ENCODE data around the gene SLC22A25.

GRCh38 chr11:63244862-63245261 is 1.5 kb upstream of the SLC22A25 start:
- TF ChIP-seq POLR2A (IDR thresholded peaks at IDR 0.05) = no peak
- TF ChIP-seq CTCF (IDR thresholded peaks at IDR 0.05) = no peak

All from prostate gland (tissue), 2 donors.